ENCODE results near the gene TRAF3.

TRAF3 gene

DNA sequence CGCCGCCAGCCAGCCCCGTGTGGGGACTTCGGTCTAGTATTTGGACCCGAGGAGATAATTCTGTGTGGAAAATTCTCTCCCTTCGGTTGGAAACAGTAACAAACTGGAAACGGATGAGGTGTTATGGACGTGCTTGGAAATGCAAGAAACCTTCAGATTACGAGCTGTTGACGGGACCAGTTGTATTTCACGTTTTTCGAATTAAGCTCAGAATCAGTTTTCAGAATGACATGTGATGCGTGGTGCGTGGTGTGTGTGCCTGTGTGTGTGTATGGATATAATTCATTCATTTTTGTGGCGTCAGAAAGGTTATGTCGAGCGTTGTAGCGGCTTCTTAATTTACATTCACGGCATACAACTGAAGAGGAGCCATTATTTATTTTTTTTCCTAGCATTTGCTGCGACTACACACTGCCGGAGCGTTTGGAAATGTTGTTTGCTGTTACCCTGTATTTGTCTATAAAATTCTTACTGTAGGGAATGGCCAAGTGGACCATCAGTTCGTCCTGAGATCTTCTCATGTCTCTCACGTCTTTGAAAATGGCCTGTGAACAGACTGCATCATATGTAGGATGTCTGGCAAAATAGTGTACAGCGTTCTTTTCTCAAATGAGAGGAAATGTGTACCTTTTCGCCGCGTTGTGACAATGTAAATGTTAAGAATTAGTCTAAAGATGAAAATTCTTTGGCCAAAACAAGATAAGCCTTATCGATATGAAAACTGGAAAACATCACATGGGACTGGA, 1.3 kb downstream of the TRAF3 start:
- DNase-seq = peak in 1 of 2 experiments; percentile 55

DNA sequence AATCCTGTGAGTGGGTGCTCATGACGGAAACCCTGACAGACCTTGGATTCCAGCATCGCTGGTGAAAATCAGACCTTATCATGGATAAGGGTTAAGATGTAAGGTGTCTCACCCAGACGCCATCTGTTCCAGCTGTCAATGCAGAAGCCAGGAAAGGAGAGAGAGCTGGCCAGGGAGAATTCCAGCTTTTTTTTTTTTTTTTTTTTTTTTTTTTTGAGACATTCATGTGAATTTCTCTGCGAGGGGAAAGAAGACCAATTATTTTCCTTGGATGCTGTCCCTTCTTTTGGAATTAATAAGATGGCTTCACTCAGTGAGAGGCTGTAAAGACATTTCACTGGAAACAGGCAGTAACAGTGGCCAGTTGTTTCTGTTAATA, 1.8 kb downstream of the TRAF3 start:
- peak; percentile 92 to 94 for DNase-seq

DNA sequence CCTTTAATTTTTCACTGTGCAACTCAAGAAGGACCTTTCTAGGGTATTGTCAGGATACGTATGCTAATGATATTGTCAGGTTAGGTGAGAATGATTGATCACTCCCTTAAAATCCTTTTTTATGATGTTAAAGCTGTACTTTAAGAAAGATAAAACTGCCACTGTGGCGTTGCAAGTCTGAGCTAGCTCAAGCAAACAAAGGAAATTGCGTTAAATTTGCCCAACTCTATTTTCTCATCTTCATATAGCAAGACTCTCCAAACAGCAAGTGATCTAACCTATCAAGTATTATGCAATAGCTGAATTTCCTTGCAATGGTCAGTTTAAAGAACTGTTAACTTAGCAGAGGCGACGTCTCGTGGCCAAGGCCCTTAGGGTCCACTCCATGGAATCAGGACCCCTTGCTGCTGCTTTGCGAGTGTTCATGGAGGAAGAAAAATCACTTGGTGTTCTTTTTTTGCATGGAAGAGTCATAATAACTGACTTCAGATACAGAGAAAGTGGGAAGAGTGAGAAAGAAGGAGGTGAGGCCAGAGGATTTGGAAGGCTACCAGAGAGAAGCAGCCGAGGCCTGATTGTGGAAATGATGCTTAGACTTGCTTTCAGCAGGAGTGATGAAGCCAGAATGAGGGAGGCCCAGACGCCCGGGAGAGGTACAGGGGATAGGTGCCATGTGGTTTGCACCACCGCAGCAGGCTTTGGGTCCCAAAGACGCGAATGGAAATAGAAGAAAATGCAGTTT, 2.5 kb downstream of the TRAF3 start:
- peak in 1 of 2 experiments; percentile 31 for DNase-seq

DNA sequence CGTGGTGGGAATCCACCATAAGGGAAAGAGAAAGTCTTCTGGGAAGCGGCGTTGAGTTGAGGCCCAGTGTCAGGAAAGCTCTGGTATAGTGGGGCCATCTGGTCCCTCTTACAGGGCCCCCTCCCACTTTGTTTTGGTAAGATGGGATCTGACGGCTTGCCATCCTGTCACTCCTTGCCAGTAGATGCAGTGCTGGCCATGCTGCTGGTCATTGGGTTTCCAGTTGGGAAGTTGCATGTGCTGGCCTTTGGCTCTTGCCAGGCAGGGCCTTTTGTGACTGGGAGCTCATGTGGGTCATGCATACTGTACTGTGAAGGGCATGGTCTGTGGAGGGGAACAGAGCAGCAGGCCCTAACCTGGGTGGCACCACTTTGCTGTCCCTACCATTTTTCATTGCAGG, 3.8 kb downstream of the TRAF3 start:
- peak; percentile 62 to 78 for DNase-seq

DNA sequence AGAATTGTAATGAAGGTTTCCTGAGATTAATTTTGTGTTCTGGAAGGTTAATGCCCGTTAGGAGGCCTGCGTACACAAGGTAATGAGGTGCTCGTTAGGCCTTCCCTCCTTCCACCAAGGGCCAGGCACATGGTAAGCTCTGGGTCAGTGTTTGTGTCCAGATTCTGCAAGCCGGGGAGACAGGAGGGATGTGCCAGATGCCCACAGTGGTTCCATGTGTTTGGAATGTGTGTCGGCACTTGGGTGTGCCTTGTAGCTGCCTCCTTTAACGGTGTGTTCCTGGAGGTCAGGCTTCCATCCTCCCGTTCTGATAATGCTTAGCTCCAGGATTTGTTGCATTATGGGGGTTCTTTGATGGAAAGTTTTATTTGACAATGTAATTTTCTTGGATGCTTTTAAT, 5.7 kb downstream of the TRAF3 start:
- DNase-seq = peak in 1 of 2 experiments; percentile 33

DNA sequence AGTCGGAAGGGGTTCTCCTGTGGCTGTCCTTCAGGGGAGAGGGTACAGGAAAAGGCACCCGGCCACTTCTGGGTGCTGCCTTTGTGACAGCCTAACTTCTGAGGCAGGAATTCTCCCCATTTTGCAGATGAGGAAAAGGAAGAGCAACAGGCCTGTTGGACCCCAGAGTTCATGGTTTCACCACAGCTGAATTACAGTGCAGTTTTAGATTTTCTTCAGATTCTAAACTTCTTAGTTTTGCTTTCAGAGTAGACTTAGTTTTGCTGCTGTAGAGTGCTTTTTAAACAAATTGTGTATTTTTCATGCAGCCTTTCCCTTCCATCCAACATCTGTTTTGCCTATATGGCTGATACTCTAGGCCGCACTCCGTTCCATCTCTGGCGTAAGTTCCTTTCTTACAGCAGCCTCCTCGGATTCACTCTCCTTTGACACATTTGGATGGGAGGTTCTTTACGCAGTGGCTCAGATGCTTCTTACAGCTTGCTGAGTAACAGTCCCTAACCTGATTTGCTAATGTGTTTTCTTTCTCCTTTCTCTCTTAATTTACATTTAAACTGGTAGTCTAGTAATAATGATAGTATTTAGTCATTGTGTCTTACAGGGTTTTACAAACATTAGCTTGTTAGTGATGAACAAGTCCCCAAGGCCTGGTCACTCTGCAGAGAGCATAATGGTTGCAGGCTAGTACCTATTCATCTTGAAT, 7.8 kb downstream of the TRAF3 start:
- no peak for DNase-seq

DNA sequence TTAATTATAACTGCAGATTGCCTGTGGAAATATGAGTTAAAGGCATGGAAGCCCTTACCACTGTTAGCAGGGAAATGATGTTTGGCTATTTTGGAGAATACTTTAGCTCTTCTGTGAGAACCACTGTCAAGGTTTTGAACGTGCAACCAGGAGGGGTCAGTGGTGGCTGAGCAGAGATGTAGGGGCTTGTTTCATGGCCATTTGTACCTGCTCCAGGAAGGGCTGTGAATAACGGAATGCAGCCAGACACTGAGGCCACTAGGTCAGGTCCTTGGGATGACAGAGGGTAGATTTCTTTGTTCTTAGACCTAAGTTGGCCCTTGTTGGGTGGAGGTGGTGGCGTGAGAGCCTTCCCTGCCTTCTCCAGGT, 8.3 kb downstream of the TRAF3 start:
- no peak for DNase-seq

DNA sequence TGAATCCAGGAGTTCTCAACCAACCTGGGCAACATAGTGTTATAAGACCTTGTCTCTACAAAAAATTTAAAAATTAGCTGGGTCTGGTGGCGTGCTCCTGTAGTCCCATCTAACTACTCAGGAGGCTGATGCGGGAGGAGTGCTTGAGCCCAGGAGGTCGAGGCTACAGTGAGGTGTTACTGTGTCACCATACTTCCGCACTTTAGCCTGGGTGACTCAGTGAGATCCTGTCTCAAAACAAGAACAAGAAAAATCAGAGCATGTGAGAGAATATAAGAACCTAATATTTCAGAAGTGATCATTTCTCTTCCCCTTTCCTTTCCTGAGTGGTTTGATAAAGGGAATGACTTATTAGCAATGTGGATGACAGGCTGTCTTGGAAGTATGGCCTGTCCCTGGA, 9.5 kb downstream of the TRAF3 start:
- DNase-seq = no peak

DNA sequence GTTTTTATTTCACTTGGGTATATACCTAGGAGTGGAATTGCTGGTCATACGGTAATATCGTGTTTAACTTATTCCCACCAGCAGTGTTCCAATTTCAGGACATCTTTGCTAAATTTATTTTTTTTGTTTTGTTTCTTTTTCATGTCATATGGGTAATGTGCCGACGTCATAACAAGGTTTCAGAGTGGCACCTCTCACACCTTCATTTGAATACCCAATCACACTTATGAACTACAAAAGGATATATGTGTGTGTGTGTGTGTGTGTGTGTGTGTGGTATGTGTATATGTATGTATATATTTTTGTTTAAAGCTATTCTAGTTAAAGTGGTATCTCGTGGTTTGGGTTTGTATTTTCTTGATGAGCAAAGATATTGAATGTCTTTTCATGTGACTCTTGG, 12.1 kb downstream of the TRAF3 start:
- no peak for DNase-seq

DNA sequence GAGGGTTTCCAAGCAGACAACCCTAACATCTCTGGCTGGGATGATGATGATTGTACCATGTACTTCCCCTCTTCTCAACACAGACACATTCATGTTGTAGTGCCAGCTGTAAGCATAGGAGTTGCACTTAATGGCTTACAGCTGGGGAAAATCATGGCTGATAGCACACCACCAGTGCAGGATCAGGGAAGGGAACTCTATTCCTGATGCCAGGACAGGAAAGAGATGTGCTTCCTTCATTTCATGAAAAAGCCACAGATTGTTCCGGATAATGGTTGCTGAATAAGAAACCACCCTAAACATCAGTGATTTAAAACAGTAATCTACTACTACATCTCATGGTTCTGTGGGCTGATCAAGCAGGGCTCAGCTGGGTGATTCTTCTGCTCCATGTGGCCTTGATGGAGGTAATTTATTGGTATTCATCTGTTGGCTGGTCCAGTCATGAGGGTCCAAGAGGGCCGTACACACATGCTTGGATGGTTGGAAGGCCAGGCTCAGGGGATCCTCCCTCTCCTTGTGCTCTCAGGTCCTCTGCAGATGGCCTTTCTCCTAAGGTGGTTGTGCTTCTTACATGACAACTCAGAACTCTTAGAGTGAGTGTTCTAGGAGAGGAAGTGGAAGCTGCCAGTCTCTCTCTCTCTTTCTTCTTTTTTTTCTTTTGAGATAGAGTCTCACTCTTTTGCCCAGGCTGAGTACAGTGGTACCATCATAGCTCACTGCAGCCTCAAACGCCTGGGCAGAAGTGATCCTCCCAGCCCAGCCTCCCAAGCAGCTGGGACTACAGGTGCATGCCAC, 16.5 kb downstream of the TRAF3 start:
- no peak for DNase-seq

DNA sequence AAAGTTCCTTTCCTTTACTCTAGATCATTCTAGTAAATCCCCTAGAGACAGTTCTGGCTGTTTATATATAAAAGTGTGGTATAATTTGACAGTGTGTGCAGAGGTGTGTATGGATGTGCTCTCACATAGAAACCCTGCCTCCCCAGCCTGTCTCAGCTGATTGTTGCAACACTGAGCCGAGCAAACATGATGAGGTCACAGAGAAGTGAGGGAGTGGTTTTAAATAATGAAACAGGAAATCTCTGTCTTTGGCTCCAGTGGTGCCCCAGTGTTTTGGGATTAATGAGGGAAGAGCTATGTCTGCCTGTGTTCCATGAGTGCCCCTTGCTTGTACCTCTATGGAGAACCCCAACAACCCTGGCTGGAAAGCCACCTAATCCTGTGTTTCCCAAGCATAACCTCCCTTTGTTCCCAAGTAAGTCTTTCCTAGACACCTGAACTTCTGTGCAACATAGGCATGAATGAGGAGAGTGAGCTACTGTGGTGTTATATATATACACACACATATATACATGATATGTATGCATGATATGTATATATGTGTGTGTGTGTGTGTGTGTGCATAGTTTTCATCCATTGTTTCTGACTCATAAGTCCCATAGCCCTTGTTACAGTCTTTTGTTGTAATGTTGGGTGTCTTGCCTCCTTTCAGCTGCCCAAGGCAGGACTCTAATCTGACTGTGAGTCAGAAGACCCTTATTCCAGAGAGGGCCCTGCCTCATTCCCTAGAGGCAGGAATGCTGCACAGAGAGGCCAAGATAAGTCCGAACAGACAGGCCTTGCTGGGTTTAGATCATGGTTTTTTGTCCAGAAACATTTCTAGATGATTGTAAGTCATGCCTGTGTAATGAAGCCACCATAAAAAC, 18.0 kb downstream of the TRAF3 start:
- DNase-seq = no peak

DNA sequence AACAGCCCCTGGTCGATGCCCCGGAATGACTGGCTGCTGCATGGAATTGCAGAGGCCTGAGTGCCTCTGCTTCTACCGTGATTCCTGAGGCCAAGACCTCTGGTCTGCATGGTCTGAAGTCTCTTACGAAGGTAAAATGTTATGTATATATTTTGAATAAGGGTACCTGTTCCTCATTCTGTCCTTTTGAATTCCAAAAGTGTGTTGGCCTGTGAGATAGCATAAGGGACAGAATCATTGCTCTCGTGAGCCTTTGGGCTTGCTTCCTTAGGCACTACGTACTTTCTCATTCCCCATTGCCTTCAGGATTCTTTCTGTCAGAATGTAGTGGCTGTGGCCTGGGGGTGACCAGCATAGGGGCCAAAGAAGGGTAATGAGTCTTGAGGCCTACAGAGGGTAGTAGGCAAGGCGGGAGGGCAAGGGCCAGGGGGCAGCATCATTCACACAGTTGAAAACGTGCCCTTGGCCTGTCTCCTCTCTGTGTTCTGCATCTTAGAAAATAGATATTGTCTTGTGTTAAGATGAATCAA, 19.5 kb downstream of the TRAF3 start:
- no peak for DNase-seq

DNA sequence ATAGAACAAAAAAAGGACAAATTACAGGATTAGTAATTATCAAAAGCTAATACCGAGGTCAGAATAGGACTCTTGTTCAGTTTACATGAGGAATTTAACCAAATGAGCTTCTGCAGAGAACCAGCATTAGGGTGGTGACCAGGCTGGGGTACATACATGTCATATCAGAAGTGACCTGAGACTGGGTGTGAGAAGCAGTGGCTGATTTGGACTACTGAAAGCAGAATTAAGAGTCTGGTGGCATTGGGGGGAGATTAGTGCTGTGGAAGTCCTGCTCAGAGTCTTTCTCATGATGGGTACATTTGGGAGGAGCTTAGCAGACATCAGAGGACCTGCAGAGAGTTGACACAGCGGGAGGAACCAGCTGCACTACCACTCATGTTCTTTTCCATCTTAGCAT, 21.7 kb downstream of the TRAF3 start:
- no peak for DNase-seq

DNA sequence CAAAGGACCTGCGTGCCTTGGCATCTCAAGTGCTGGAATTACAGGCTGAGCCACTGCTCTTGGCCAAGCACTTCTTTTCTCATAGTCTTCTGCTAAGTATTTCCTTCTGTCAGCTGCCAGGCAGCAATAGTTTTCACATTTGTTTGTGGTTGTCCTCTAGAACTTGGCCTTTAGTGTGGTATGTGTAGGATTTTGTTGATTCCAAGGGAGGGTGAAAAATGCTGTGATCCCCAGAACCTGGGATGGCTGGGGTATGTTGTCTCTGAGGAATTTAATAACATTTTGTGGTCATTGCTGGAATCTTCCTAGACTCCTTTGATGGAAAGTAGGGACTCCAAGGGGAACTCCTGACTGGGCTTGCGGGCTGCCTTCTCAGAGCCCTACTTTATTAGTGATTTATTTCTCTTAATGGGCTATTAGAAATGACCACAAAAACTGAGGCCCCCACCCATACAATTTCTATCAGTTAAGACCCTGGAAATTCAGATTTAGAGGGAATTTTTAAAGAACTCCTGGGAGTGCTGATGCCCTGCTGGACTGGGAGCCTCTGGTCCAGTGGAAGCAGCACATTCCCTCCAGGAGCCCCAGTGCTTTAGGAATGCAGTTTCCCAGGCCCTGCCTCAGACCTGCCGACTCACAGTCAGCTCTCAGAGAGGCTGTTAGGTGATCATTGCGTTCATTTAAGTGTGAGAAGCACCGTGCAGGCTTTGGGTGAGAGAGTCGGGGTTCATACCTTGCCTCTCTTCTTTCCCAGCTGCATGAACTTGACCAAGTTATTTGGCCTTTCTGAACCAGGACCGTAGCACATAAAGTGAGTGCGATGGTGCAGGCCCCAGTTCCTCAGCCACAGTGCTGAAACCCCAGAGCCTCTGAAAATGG, 22.7 kb downstream of the TRAF3 start:
- no peak for DNase-seq

DNA sequence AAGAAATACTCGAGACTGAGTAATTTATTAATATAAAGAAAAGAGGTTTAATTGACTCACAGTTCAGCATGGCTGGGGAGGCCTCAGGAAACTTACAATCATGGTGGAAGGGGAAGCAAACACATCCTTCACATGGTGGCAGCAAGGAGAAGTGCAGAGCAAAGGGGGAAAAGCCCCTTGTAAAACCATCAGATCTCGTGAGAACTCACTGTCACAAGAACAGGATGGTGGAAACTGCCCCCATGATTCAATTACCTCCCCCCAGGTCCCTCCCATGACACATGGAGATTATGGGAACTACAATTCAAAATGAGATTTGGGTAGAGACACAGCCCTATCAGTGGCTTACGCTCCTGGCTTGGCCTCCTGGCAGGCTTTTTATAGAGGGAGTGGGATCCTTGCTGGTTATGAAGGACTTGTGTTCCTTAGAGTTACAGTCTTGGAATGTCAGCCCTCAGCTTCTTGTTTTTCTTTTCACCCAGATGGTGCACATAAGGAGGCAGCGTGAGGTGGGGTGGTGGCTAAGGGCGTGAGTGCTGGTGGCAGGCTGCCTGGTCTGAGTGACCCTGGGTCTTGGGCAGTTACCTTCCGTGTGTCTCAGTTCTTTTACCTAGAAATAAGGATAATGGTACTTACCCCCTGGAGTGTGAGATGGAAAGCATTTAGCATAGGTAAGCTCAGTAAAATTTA, 25.7 kb downstream of the TRAF3 start:
- peak in 1 of 2 experiments; percentile 71 for DNase-seq

DNA sequence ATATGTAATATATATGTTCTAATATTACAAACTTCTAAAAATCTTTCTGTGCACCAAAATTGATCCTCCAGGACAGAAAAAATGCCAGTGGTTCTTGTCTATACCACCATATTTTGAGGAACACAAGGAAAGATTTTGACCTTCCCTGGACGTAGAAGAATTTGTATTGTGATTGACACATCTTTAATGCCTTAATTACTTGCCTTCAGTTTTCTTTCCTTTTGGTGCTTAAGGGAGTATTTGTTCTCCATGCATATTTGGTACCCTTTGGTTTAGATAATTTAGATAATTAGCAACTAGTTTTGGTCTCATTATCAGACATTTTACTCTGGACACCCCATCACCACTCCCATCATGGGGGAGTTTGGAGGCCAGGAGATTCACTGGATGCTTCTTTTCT, 27.6 kb downstream of the TRAF3 start:
- DNase-seq = no peak

DNA sequence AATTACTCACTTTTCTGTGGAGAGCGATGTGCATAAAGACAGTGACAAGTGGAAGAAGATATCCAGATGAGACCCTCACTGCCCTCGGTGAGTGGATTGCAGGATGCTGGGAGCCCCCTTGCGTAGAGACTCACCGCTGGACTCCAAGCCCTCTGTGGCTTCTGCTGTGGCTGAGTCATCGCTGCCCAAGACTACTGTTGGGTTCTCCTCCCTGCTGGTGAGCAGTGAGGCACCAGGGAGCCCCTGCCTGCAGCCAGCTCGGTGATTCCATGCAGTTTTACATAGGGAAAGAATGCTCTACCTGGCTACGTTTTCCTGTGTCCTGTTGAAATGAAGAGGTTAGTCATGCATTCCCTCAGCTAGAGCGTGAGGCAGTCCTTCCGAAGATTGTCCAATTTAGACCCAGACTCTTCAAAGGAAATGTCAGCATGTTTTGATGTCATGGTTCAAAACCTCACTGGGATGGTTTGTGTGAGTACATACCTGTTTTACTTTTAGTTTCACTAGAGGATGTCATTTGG, 28.2 kb downstream of the TRAF3 start:
- DNase-seq = no peak

DNA sequence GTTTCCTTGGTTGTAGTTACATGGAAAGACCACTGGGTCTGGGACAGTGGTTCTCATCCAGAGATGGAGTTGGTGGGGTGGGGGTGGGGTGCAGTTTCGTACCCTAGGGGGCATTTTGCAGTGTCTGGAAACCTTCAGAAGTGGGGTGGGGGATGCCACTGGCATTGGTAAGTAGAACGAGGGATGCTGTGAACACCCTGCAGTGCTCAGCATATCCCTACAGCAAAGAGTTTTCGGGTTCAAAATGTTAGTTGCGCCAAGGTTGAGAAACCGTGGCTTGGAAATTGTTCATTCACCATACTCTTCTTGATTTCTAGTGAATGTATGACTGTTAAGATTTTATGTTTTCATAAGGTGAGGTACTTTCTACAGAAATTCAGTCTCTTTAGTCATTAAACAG, 28.7 kb downstream of the TRAF3 start:
- DNase-seq = no peak

DNA sequence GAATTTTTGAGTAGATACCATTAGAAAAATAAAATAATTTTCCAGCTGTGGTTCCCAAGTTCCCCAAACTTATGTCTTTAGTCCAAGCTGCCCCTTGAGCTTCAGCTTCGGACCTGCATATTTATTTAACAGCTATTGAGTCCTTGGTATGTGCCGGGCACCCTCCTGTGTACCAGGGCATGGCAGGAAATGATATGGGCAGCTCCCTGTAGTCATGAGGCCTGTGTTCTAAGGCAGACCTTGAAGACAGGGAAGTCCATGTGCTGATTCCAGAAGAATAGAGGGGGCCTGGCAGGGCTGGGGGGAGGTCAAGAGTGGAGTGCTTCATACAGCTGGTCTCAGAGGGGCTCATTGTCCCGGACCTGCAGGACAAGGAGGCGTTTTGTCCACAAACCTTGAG, 29.2 kb downstream of the TRAF3 start:
- DNase-seq = no peak

DNA sequence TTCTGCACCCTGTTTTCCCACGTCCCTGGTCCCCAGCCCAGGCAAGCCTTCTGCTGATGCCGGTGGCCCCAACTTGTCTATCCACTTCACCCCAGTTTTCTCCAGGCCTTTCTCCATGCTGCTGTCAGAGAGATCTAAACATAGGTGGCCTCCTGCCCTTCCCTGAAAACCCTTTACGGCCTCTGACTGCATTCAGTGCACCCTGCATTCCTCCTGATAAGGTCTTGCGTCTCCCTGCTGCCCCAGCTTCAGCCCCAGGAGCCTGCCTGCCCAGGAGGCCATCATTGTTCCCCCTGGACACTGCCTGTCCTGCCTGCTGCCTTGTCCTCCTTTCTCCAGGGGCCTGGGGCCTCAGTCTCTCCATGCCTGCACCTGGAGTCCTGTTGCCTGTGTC, 29.8 kb downstream of the TRAF3 start:
- DNase-seq = no peak
